Activated CD4-positive, alpha-beta memory T cell treated with anti-CD3 and anti-CD28 coated beads, Interleukin-2, amount 10 ng/mL, durations not matched to agents 7 days and 5 days (primary cell): ENCODE results near the gene UBE2R2. TPM values are rescaled to one million over a fixed set of nuclear protein-coding genes. Genes with fewer than 3 reads are reported as not detected.
"Not testable (repeated sequence)": the region's sequence is repeated elsewhere in the genome, so short reads cannot be mapped to it uniquely, and the experiment has no call there.

Experiments
- CTCF ChIA-PET: fragments of 350-600 bp; sonication (Branson Sonifier 250); formaldehyde crosslinking; loops from one replicate; lab custom pipeline; 2021; ENCODE audit warnings: antibody characterized with exemption, inconsistent platforms; lab: Charles Lee
- POLR2A ChIA-PET: fragments of 350-600 bp; sonication (Branson Sonifier 250); formaldehyde crosslinking; loops from one replicate; lab custom pipeline; 2021; ENCODE audit warnings: antibody characterized with exemption; lab: Charles Lee
- DNase-seq: peaks from one replicate; pipeline ENCODE4 v3.0.0-alpha.2; 2020
- H3K27ac Mint-ChIP-seq: one replicate; pipeline ENCODE4 v1.8.0; 2021; ENCODE audit warnings: mild to moderate bottlenecking, mixed read lengths
- H3K27me3 Mint-ChIP-seq: one replicate; pipeline ENCODE4 v1.8.0; 2021; ENCODE audit warnings: mixed read lengths
- H3K36me3 Mint-ChIP-seq: one replicate; pipeline ENCODE4 v1.8.0; 2021; ENCODE audit warnings: low read depth, mixed read lengths
- H3K4me1 Mint-ChIP-seq: one replicate; pipeline ENCODE4 v1.8.0; 2021; ENCODE audit warnings: mixed read lengths
- H3K4me3 Mint-ChIP-seq: one replicate; pipeline ENCODE4 v1.8.0; 2021; ENCODE audit warnings: mild to moderate bottlenecking, mixed read lengths
- H3K9me3 Mint-ChIP-seq: one replicate; pipeline ENCODE4 v1.8.0; 2021; ENCODE audit warnings: mixed read lengths
- total RNA-seq, 2 experiments: library from RNA; stranded (reverse); gene quantifications; one replicate each; pipeline ENCODE4 v1.2.3, GENCODE V29; 2021

UBE2R2 gene
- total RNA-seq, 2 experiments from 2014 or later = 35.8 to 37.7 TPM

DNA sequence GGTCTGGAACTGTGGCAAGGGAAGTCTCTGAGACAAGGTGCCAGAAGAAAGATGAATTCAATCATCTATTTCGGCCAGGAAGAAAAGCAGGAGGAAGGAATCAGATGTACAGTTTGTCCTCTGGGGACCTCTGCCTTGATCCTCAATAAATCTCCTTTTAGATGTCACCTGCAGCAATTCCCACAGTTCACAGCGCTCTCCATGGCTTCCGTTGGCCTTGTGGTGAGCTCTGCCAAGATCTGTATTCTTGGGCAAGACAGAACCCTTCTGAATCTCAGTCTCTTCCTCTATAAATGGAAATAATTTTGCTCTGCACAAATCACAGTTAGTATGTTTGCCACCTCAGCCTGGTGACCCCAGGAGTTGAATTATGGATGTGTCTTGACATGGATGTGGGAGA is 12.8 kb upstream of the UBE2R2 start:
- H3K4me3 Mint-ChIP-seq, H3K36me3 Mint-ChIP-seq, POLR2A ChIA-PET, H3K9me3 Mint-ChIP-seq, DNase-seq, H3K27ac Mint-ChIP-seq: not testable (repeated sequence)
- CTCF ChIA-PET = interaction anchor here (0.9 kb wide), 1 partner anchor 10 kb away, joined by 3 read pairs; no protein-coding TSS in a partner anchor
- peaks cover 15% of the 10 kb centered on the region for H3K27me3 Mint-ChIP-seq
- H3K4me1 Mint-ChIP-seq = peaks cover 13% of the 10 kb centered on the region

GRCh38 chr9:33807156-33807555 is 9.8 kb upstream of the UBE2R2 start:
- ChIA-PET CTCF (interaction anchor here (0.6 to 1.6 kb wide), 2 partner anchors 9 to 213 kb away, joined by 3 to 5 read pairs; no protein-coding TSS in a partner anchor), POLR2A (interaction anchor here (0.6 to 1.7 kb wide), 2 partner anchors 9 to 20 kb away, joined by 3 to 5 read pairs; no protein-coding TSS in a partner anchor)
- H3K4me3 Mint-ChIP-seq, H3K36me3 Mint-ChIP-seq, DNase-seq, H3K27ac Mint-ChIP-seq, H3K9me3 Mint-ChIP-seq: not testable (repeated sequence)
- Mint-ChIP-seq H3K27me3 (peaks cover 31% of the 10 kb centered on the region), H3K4me1 (peaks cover 13% of the 10 kb centered on the region)

DNA sequence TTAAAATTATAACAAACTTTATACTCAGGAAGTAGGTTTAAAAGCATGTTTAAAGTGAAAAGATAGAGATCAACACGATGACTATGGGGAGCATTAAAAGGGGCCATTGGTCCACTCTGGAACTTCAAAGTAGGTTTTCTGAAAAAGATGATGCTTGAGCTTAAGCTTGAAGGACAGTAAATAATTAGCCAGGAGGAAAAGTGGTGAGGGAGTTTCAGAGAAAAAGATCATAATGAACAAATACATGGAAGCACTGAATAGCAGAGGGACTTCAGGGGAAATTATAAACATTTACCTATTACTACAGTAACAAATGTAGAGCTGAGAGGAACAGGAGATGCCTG is 8.0 kb upstream of the UBE2R2 start:
- H3K27ac Mint-ChIP-seq, DNase-seq, POLR2A ChIA-PET, H3K36me3 Mint-ChIP-seq, CTCF ChIA-PET, H3K4me3 Mint-ChIP-seq, H3K9me3 Mint-ChIP-seq: not testable (repeated sequence)
- peaks cover 31% of the 10 kb centered on the region for H3K27me3 Mint-ChIP-seq
- peaks cover 20% of the 10 kb centered on the region for H3K4me1 Mint-ChIP-seq

- POLR2A ChIA-PET = interaction anchor here (0.8 kb wide), 1 partner anchor 8 kb away, joined by 3 read pairs; no protein-coding TSS in a partner anchor
- H3K27ac Mint-ChIP-seq = no peak overlapping the region
- no peak for DNase-seq
- CTCF ChIA-PET = no interaction called here
- no peaks in the 10 kb centered on the region for H3K36me3 Mint-ChIP-seq
- H3K4me1 Mint-ChIP-seq = peaks cover 26% of the 10 kb centered on the region
- H3K27me3 Mint-ChIP-seq = peaks cover 29% of the 10 kb centered on the region
- H3K9me3 Mint-ChIP-seq = no peaks in the 10 kb centered on the region
- no peak overlapping the region for H3K4me3 Mint-ChIP-seq
These were observed 7.5 kb upstream of the UBE2R2 start for GRCh38 chr9:33809506-33809905.

- Mint-ChIP-seq H3K4me3 (no peak overlapping the region), H3K4me1 (peaks cover 42% of the 10 kb centered on the region), H3K9me3 (no peaks in the 10 kb centered on the region), H3K27ac (peak overlapping the region; percentile 68), H3K27me3 (peaks cover 26% of the 10 kb centered on the region), H3K36me3 (peaks cover 7% of the 10 kb centered on the region)
- no peak for DNase-seq
- POLR2A ChIA-PET = interaction anchor here (0.9 to 1.4 kb wide), 5 partner anchors 22 to 235 kb away, joined by 3 to 12 read pairs (median 4); partner anchors contain the start of gene UBAP2
- CTCF ChIA-PET = interaction anchor here (0.6 to 4.5 kb wide), 47 partner anchors 9 to 1743 kb away, joined by 3 to 43 read pairs (median 4); partner anchors contain the start of gene UBAP2
These were observed 3.0 kb upstream of the UBE2R2 start for GRCh38 chr9:33813712-33814641.

DNA sequence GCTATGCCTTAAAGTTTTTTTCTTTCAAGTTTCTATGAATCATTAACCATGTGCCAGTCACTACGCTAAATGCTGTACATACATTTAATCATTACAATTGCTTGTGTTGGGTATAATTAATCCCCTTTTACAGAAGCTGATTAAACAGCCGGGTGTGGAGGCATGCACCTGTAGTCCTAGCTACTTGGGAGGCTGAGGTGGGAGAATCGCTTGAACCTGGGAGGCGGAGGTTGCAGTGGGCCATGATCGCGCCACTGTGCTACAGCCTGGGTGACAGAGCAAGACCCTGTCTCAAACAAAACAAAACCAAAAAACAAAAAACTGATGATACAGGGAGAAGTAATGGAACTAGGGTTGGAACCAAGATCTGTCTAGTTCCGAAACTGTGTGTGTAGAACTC is 1.2 kb upstream of the UBE2R2 start:
- Mint-ChIP-seq H3K4me1 (peaks cover 57% of the 10 kb centered on the region), H3K9me3 (no peaks in the 10 kb centered on the region), H3K27ac (peak overlapping the region; percentile 97), H3K27me3 (peaks cover 12% of the 10 kb centered on the region), H3K36me3 (peaks cover 13% of the 10 kb centered on the region), H3K4me3 (peak overlapping the region; percentile 80)
- DNase-seq = no peak
- ChIA-PET POLR2A (interaction anchor here (1.0 to 1.6 kb wide), 5 partner anchors 8 to 561 kb away, joined by 4 to 12 read pairs (median 5); partner anchors contain the start of genes MYORG and UBAP2), CTCF (interaction anchor here (0.9 to 4.5 kb wide), 6 partner anchors 9 to 562 kb away, joined by 3 to 43 read pairs (median 5); no protein-coding TSS in a partner anchor)

GRCh38 chr9:33817327-33818166 is 587 bp downstream of the UBE2R2 start:
- Mint-ChIP-seq H3K4me3 (peak overlapping the region; percentile 97), H3K27me3 (peaks cover under 1% of the 10 kb centered on the region), H3K27ac (peak overlapping the region; percentile 95), H3K9me3 (no peaks in the 10 kb centered on the region), H3K4me1 (peaks cover 60% of the 10 kb centered on the region), H3K36me3 (peaks cover 16% of the 10 kb centered on the region)
- POLR2A ChIA-PET = interaction anchor here (0.7 to 1.6 kb wide), 5 partner anchors 8 to 231 kb away, joined by 3 to 12 read pairs (median 5); partner anchors contain the start of gene UBAP2
- CTCF ChIA-PET = no interaction called here
- DNase-seq = peak; percentile 68

DNA sequence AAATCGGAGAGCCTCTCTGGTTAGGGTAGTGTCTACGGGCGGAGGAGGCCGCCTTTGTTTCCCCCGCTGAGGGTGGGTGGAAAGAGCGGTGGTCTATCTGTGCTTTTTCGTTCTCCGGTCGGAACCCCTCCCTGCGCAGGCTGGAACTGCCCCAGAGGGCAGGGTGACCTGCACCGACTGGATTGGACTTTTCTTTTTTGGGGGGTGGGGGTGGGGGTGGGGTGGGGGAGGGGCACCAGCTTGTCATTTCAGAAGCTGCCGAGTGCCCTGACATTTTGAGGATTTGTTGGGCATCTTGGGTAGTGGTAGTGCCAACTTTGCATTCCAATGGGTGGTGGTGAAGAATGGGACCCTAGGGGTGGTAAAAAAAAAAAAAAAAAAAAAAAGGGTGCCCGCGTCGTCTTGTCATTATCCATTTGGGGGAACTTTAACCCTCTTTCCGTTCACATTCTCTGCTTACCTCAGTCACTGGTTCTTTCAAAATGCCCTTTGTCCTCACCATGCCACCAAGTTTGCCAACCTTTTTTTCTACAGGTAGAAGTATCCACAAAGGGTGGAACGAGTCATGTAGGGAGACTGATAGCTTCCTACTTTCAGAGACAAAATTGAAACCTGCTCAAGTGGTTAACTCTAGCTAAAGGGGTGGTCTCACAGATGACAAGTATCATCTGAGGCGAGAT is 1.3 kb downstream of the UBE2R2 start:
- H3K4me3 Mint-ChIP-seq = peak overlapping the region; percentile 97
- DNase-seq = no peak
- H3K36me3 Mint-ChIP-seq = peaks cover 16% of the 10 kb centered on the region
- H3K27me3 Mint-ChIP-seq = no peaks in the 10 kb centered on the region
- ChIA-PET POLR2A (interaction anchor here (0.6 to 1.6 kb wide), 6 partner anchors 9 to 546 kb away, joined by 3 to 12 read pairs (median 5); partner anchors contain the start of gene UBAP2), CTCF (no interaction called here)
- no peaks in the 10 kb centered on the region for H3K9me3 Mint-ChIP-seq
- H3K4me1 Mint-ChIP-seq = peaks cover 59% of the 10 kb centered on the region
- peak overlapping the region; percentile 95 for H3K27ac Mint-ChIP-seq

DNA sequence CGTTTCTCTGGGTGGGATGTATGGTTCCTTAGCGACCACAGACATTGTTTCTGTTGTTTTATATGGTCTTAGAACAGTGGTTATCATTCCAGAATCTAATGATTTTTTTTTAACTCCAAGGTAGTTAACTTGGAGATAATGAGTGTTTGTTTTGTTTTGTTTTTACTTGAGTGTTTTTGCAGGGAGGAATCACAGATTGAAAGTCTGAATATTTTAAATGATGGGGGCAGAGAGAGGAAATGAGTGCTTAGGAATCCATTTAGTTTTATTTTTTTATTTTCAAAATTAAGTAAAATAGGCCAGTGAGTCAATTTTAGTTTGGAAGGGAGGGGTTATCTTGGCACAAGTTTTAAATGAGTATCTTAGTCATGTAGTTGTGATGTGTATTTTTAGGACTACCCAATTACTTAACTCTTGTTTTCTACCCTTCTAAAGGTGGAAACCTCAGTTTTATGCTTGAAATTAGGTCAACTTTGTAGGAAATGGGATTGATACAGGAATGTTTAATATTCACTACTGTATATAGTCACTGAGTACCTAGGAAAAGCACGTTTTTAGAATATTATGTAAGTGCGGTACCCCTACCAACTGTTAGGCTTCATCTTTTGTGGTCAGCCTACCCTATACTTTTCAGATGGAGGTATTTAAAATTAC is 2.0 kb downstream of the UBE2R2 start:
- ChIA-PET CTCF (no interaction called here), POLR2A (interaction anchor here (0.6 to 1.6 kb wide), 2 partner anchors 9 to 546 kb away, joined by 3 to 5 read pairs; no protein-coding TSS in a partner anchor)
- Mint-ChIP-seq H3K4me3 (peak overlapping the region; percentile 97), H3K4me1 (peaks cover 57% of the 10 kb centered on the region), H3K27me3 (no peaks in the 10 kb centered on the region), H3K27ac (peak overlapping the region; percentile 95), H3K9me3 (no peaks in the 10 kb centered on the region), H3K36me3 (peaks cover 19% of the 10 kb centered on the region)
- no peak for DNase-seq

DNA sequence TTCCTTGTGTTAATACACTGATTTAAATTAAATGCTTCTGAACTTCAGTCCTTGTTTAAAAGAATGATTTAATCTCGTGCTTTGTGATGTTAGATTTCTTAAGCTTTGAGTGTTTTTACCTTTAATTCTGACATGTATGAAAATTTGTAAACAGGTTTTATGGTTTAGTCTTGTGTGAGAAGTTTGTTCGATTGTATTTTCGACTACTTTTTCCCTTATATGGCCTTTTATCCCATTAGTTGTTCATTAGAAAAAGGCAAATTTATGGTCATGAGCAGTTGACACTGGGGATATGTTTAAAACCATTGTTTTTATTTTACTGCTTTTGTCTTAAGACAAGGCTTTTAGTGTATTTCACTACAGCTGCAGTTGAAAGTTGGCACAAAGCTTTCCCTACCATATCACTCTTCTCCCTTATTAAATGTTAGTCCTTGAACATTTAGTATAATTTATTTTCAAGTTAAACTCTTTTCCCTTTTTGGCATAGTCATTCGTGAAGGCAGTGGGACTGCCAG is 3.3 kb downstream of the UBE2R2 start:
- DNase-seq = no peak
- H3K27me3 Mint-ChIP-seq = no peaks in the 10 kb centered on the region
- peak overlapping the region; percentile 51 for H3K4me3 Mint-ChIP-seq
- H3K9me3 Mint-ChIP-seq = no peaks in the 10 kb centered on the region
- no peak overlapping the region for H3K27ac Mint-ChIP-seq
- ChIA-PET POLR2A (no interaction called here), CTCF (no interaction called here)
- H3K36me3 Mint-ChIP-seq = peaks cover 23% of the 10 kb centered on the region
- peaks cover 46% of the 10 kb centered on the region for H3K4me1 Mint-ChIP-seq

GRCh38 chr9:33823801-33824200 is 6.8 kb downstream of the UBE2R2 start:
- peaks cover 21% of the 10 kb centered on the region for H3K36me3 Mint-ChIP-seq
- POLR2A ChIA-PET = no interaction called here
- no peaks in the 10 kb centered on the region for H3K27me3 Mint-ChIP-seq
- H3K4me1 Mint-ChIP-seq = peaks cover 28% of the 10 kb centered on the region
- no peak for DNase-seq
- CTCF ChIA-PET = interaction anchor here (2.9 kb wide), 1 partner anchor 10 kb away, joined by 19 read pairs; no protein-coding TSS in a partner anchor
- H3K9me3 Mint-ChIP-seq = no peaks in the 10 kb centered on the region
- no peak overlapping the region for H3K4me3 Mint-ChIP-seq
- H3K27ac Mint-ChIP-seq = no peak overlapping the region
